H7 (cell line): ENCODE measurements around the gene ANLN. TPM values are rescaled to one million over a fixed set of nuclear protein-coding genes. Genes with fewer than 3 reads are reported as not detected.
A peak's percentile ranks its signal among the peaks of the same experiment; 100 is the strongest.

Source experiments
- DNase-seq: peaks from one replicate; pipeline ENCODE4 v3.0.0; 2012
- H3K27me3 ChIP-seq: 2 replicates; pipeline ENCODE4 v1.6.0; 2011; ENCODE audit warnings: mild to moderate bottlenecking, low read length; ENCODE audit not compliant: control insufficient read depth, insufficient read depth
- H3K36me3 ChIP-seq: replicated peaks from 2 replicates; pipeline ENCODE4 v1.5.1; 2011; ENCODE audit warnings: low read length; ENCODE audit not compliant: control insufficient read depth, insufficient read depth
- H3K4me3 ChIP-seq: 2 replicates; pipeline ENCODE4 v1.5.1; 2011; ENCODE audit warnings: low read depth, mild to moderate bottlenecking, control low read depth, low read length, moderate library complexity; ENCODE audit not compliant: insufficient read depth
- total RNA-seq: library from RNA; depleted of rRNA; stranded (reverse); fragments of >200 nt; shearing (Covaris generic); gene quantifications from 2 replicates; pipeline ENCODE4 v1.2.3, GENCODE V29; 2014

Gene ANLN
- total RNA-seq, 1 experiment from 2014 or later: 104 TPM

DNA sequence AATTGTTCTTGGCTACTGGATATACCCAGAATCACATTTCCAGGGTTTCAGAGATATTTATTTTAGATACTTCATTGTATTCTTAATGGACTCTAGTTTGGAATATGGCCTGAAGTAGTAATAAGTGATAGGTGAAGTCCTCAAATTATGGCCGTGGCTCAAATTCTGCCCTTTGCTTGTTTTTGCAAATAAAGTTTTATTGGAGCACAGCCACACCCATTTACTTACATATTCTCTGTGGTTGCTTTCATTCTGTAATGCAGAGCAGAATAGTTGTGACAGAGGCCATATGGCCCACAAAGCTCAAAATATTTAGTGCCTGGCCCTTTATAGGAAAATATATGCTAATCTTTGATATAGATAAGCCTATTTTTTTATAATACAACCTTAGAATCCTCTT lies 19.5 kb downstream of the ANLN start:
- Histone ChIP-seq H3K36me3 (peaks cover 19% of the 10 kb centered on the region), H3K4me3 (no peak overlapping the region), H3K27me3 (no peaks in the 10 kb centered on the region)
- DNase-seq: no peak

DNA sequence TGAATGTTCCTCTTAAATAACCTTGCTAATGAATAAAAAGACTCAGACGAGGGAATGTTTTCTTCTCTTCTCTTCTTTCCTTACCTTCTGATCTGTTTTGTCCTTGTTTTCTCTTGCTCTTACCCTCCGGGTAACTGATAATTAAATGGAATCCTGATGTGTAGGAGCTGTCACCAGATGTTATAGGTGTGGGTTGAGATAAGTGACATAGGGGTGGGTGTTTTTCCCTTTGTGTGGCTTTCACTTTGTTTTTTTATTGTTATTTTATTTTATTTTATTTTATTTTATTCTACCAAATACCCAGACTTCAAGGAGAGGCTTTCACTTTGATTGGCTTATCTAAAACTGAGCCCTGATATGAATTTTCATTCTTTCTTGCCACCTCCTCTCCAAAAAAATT lies 25.5 kb downstream of the ANLN start:
- H3K27me3 ChIP-seq: no peaks in the 10 kb centered on the region
- no peak for DNase-seq
- peaks cover 24% of the 10 kb centered on the region for H3K36me3 ChIP-seq
- H3K4me3 ChIP-seq: no peak overlapping the region

DNA sequence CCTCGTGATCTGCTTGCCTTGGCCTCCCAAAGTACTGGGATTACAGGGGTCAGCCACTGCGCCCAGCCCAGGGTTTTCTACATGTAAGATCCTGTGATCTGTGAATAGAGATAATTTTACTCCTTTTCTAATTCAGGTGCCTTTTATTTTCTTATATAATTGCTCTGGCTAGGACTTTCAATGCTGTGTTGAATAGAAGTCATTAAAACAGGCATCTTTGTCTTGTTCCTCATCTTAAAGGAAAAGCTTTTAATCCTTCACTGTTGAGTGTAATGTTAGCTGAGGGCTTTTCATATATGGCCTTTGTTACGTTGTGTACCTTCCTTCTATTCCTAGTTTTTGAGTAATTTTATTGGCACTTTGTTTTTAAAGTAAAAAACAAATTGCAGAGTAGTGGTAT lies 26.6 kb downstream of the ANLN start:
- DNase-seq: no peak
- no peak overlapping the region for H3K4me3 ChIP-seq
- no peaks in the 10 kb centered on the region for H3K27me3 ChIP-seq
- peaks cover 23% of the 10 kb centered on the region for H3K36me3 ChIP-seq

DNA sequence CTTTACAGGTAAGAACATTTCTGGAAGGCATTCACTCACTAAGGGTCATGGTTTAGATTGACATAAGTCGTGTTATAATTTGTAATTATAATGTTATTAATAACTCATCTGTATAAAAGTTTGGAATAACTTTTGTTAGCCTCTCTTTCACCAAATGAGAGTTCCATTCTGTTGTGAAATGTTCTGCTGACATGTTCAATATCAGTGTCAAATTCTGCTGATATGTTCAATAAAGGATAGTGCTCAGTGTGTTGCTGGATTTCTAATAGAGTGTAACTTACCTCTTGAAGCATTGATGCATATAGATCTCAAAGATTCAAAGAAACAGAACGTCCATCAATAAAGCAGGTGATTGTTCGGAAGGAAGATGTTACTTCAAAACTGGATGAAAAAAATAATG lies 30.6 kb downstream of the ANLN start:
- H3K36me3 ChIP-seq: peaks cover 22% of the 10 kb centered on the region
- DNase-seq: no peak

DNA sequence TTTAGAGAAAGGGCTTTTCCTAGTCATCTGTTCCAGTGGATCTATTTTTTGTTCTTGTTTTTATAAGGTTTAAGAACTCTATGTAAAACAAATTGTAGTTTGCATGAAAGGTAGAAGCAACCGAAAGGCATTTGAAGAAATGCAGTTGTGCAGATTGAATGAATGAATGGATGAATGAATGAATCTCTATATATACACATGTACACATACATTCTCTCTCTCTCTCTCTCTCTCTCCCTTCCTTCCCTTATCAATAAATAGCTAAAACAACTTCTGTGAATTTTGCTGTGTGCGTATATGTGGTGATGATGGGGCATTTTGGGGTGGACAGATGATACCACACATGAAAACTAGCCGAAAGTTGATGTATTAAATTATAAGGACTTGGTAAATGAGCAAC lies 32.4 kb downstream of the ANLN start:
- H3K27me3 ChIP-seq: no peaks in the 10 kb centered on the region
- peaks cover 28% of the 10 kb centered on the region for H3K36me3 ChIP-seq
- DNase-seq: no peak
- H3K4me3 ChIP-seq: no peak overlapping the region

More for the DNA sequence above, 30.6 kb downstream of the ANLN start:
- Histone ChIP-seq H3K4me3 (no peak overlapping the region), H3K27me3 (no peaks in the 10 kb centered on the region)

DNA sequence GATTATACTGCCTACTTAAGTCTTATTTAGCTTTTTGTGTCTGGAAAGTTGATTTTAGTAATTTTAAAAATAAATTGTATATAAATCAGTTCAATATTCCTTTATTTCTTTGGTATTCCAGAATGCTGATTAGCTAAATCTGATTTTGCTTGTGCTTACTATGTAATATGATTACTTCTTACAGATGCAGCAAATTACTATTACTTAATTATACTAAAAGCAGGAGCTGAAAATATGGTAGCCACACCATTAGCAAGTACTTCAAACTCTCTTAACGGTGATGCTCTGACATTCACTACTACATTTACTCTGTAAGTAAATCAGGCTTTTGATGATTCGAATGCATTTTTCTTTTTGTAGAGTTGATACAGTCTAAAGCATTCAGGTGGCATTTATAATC lies 34.0 kb downstream of the ANLN start:
- no peaks in the 10 kb centered on the region for H3K27me3 ChIP-seq
- DNase-seq: no peak
- peaks cover 24% of the 10 kb centered on the region for H3K36me3 ChIP-seq
- no peak overlapping the region for H3K4me3 ChIP-seq

DNA sequence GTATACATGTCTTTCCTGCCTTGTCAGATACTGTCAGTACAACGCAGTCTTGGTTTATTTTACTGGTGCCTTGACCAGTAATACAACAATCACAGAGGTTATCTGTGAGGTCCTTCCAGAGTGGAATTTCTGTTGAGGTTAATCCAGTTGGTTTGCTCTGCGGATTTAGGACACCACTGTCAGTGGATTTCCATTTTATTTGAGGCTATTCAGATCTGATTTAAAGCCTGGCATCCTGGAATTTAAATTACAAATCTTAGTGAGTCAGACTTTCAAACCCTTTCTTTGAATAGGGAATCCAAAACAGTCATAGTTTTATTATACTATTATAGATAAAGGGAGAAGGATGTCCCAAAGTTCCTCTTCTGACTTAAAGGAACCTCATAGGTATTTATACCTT lies 40.5 kb downstream of the ANLN start:
- no peak for DNase-seq
- no peaks in the 10 kb centered on the region for H3K27me3 ChIP-seq
- H3K4me3 ChIP-seq: no peak overlapping the region
- peaks cover 7% of the 10 kb centered on the region for H3K36me3 ChIP-seq

DNA sequence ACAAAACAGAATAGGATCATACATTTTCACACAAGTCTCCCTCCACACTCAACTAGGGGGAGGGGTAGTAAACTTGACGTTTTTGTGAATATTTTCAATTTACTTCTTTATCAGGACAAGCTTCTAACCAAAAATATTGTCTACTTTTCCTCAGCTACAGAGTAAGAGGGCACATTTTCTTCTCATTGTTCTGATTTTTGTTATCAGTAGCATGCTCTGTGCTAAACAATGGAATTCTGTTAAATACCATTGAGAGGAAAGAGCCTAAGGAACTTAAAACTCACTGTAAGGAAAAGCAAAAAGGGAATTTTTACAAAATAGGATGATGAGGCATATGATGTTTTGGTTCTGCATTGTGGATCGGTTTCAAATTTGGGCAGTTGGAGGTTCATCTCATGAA lies 41.2 kb downstream of the ANLN start:
- H3K27me3 ChIP-seq: no peaks in the 10 kb centered on the region
- H3K36me3 ChIP-seq: peaks cover 6% of the 10 kb centered on the region
- no peak overlapping the region for H3K4me3 ChIP-seq
- no peak for DNase-seq

DNA sequence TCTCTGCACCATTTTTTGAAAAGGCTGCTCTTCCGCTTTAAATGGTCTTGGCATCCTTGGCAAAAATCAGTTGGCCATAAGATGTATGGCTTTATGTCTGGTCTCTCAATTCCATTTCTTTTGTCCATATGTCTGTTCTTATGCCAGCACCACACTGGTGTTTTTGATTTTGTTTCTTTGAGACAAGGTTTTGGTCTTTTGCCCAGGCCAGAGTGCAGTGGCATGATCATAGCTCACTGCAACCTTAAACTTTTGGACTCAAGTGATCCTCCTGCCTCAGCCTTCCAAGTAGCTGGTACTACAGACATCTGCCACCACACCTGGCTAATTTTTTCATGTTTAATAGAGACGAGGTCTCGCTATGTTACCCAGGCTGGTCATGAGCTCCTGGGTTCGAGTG lies 48.5 kb downstream of the ANLN start:
- H3K4me3 ChIP-seq: no peak overlapping the region
- DNase-seq: no peak
- H3K36me3 ChIP-seq: no peaks in the 10 kb centered on the region; the same call in none of the 2 replicates
- H3K27me3 ChIP-seq: no peaks in the 10 kb centered on the region

DNA sequence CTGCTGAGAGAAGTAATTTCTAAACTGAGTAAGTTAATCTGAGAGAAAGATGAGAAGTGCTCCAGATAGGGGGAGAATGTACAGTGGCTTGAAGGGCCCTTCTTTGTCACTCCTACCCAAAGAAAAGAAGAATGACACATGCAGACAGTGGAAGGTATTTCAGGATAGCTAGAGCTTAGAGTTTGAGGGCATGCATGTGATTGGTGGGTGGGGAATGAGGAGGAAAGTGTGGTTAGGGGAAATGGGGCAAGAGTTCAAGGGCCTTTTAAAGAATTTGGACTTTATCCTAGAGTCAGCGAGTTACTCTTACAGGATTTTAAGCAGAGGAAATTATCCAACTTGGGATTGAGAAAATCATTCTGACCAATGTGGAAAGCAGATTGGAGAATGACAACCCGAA lies 50.0 kb downstream of the ANLN start:
- Histone ChIP-seq H3K4me3 (no peak overlapping the region), H3K36me3 (no peaks in the 10 kb centered on the region; the same call in 1 of the 2 replicates)
- DNase-seq: no peak

DNA sequence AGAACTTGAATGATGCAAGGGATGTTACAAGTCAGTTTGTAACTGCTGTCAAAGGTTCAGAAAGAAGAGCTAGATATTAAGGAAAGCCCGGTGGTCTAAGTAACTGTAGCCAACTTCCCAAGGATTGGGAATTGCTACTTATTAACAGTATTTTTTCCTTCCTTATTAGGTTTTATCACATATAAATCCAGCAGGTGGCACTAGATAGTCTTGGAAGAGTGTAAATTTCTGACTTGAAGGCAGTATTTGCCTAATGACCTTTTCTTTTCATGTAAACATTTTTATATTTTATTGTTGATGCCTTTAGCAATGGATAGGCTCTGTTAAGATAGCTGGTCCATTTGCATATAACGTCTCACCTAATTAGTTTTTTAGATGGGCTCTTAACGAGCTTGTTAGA lies 51.2 kb downstream of the ANLN start:
- H3K36me3 ChIP-seq: peaks cover 1% of the 10 kb centered on the region; the same call in 1 of the 2 replicates
- no peak overlapping the region for H3K4me3 ChIP-seq
- no peaks in the 10 kb centered on the region for H3K27me3 ChIP-seq
- peak; percentile 36 for DNase-seq

More for the DNA sequence above, 50.0 kb downstream of the ANLN start:
- no peaks in the 10 kb centered on the region for H3K27me3 ChIP-seq

DNA sequence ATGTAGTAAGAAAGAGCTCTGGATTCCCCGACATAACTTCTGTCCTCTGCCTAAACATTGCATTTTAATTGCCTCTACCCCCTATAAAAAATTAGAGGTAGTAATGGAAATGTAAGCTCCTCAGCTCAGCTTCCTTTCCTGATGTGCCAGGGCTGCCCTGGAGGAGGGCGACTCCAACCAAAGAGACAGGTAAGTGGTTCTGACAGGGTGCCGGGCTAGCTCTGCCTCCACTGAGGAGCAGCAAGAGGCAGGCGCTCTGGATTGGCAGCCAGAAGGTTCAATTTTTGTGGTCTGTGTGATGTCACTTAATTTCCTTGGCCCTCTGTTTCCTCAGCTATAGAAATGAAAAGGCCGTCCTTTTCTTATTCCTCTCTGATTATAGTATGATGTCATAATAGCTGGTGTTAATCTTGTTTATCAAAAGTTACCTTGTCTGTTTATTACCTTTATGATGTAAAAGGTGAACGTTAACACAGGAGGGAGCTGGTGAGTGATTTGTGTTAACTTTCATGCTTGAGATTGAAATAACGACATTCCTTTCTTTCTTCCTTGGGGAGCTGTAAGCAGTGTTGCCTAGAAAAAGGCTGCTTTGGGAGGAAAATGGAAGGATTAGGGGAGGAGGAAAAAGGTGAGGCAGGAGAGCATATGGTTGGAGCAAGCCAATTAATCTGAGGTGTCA lies 51.8 kb downstream of the ANLN start:
- Histone ChIP-seq H3K4me3 (no peak overlapping the region), H3K36me3 (peaks cover 4% of the 10 kb centered on the region; the same call in 1 of the 2 replicates), H3K27me3 (no peaks in the 10 kb centered on the region)
- peak; percentile 28 for DNase-seq

DNA sequence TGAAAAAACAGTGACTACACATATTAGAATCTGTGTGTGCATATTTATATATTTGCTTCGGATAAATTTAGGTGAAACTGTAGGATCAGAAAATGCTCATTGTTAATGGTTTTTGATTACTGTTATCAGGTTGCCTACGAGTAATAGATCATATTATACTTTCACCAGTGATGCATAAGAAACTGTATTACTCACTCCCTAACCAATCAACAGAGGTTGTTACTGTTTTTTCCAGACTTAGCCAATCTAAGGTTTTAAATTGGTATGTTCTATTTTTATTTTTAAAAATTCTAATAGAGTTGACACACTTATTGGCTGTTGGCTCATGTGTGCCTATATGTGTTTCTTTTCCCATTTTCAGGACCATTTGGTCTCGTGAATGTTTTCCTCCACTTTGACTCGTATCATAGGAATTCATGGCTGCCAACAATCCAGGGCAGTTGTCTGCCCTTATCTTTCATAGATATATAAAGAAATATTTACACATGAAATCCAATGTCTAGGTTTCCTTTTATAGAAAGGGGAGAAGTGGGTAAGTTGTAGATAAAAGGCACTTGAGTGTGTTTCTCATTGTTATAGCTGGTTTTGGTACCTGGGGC lies 59.2 kb downstream of the ANLN start:
- no peak for DNase-seq
- H3K4me3 ChIP-seq: no peak overlapping the region
- peaks cover 12% of the 10 kb centered on the region for H3K36me3 ChIP-seq
- no peaks in the 10 kb centered on the region for H3K27me3 ChIP-seq

DNA sequence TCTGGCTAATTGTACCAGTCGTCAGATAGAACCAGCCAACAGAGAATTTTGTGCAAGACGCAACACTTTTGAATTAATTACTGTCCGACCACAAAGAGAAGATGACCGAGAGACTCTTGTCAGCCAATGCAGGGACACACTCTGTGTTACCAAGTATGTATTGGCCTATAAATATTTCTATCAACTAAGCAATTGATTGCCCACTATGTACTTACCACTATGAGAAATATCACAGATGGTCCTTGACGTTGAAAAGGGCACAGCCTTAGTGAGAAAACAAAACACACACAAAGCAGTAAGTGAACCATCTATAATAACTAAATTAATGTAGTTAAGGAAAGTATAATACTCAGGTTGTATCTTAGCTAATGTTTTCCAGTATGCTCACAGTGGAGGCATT lies 60.0 kb downstream of the ANLN start:
- DNase-seq: no peak
- Histone ChIP-seq H3K4me3 (no peak overlapping the region), H3K36me3 (peaks cover 12% of the 10 kb centered on the region), H3K27me3 (no peaks in the 10 kb centered on the region)

DNA sequence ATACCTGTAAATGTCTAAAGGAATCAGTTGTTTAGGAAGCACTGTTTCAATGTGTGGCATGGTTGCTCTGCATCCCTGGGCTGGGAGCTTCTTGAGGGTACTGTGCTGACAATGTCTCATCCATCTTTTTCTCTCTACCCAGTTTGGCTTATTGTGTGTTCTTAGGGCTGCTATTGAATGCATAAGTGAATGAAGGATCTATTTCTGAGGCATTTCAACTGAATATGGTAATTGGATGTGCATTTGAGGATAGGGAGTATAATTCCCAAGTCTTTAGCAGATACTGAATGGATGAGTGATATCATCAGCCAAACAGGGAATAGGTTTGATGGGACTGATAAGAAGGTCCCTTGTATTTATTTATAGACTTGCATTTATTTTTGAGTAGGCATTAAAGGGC lies 64.1 kb downstream of the ANLN start:
- no peak overlapping the region for H3K4me3 ChIP-seq
- no peaks in the 10 kb centered on the region for H3K27me3 ChIP-seq
- peaks cover 6% of the 10 kb centered on the region for H3K36me3 ChIP-seq
- no peak for DNase-seq
